Glutamatergic neuron (in vitro differentiated cells): ENCODE data around the gene ACTN1. TPM values are rescaled to one million over a fixed set of nuclear protein-coding genes. Genes with fewer than 3 reads are reported as not detected.

Experiments used
- DNase-seq: peaks from one replicate; pipeline ENCODE4 v3.0.0; 2022
- H3K27ac Mint-ChIP-seq: one replicate; pipeline ENCODE4 v1.8.0; 2020; ENCODE audit warnings: mild to moderate bottlenecking, mixed read lengths, inconsistent platforms; ENCODE audit not compliant: unreplicated experiment
- H3K27me3 Mint-ChIP-seq: one replicate; pipeline ENCODE4 v1.8.0; 2020; ENCODE audit warnings: mild to moderate bottlenecking, moderate library complexity, mixed read lengths, inconsistent platforms; ENCODE audit not compliant: unreplicated experiment
- H3K36me3 Mint-ChIP-seq: one replicate; pipeline ENCODE4 v1.8.0; 2020; ENCODE audit warnings: mild to moderate bottlenecking, mixed read lengths, inconsistent platforms; ENCODE audit not compliant: unreplicated experiment
- H3K4me1 Mint-ChIP-seq: one replicate; pipeline ENCODE4 v1.8.0; 2020; ENCODE audit warnings: mild to moderate bottlenecking, low read depth, mixed read lengths, inconsistent platforms; ENCODE audit not compliant: unreplicated experiment
- H3K4me3 Mint-ChIP-seq: one replicate; pipeline ENCODE4 v1.8.0; 2020; ENCODE audit warnings: mild to moderate bottlenecking, mixed read lengths, inconsistent platforms; ENCODE audit not compliant: unreplicated experiment
- H3K9me3 Mint-ChIP-seq: one replicate; pipeline ENCODE4 v1.8.0; 2020; ENCODE audit warnings: mild to moderate bottlenecking, moderate library complexity, mixed read lengths, inconsistent platforms; ENCODE audit not compliant: unreplicated experiment
- total RNA-seq: library from RNA; stranded (reverse); fragmentation: NEBNext Ultra II Directional; extraction: Animal tissue kit (Norgen Biotek cat#: 25700); gene quantifications from one replicate; pipeline ENCODE4 v1.2.1, GENCODE V29; 2021; ENCODE audit not compliant: unreplicated experiment
- TF ChIP-seq, protein P1 (sequence below): fragments of 200-600 bp; sonication (generic); IDR thresholded peaks from one replicate; pipeline ENCODE4 v1.5.0; 2021; ENCODE audit not compliant: partially characterized antibody, unreplicated experiment

Gene ACTN1
- total RNA-seq, 1 donor from 2014 or later = 48.1 TPM

DNA sequence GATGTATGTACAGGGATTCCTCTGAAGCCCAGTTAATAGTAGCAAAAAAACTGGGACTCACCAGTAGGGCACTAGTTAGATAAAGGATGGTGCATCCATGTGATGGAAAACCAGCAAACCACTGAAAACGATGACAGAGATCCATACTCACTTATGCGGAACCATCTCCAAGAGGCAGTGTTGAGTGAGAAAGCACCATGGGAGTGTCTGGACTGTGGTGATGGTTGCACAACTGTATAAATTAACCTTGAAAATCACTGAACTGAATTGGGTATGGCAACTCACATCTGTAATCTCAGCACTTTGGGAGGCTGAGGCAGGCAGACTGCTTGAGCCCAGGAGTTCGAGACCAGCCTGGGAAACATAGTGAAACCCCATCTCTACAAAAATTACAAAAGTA lies 132.6 kb downstream of the ACTN1 start:
- Mint-ChIP-seq H3K27ac (no peak overlapping the region), H3K4me1 (no peaks in the 10 kb centered on the region), H3K36me3 (no peaks in the 10 kb centered on the region), H3K9me3 (no peaks in the 10 kb centered on the region), H3K27me3 (no peaks in the 10 kb centered on the region), H3K4me3 (no peak overlapping the region)
- DNase-seq = no peak
- TF ChIP-seq, protein P1, sequence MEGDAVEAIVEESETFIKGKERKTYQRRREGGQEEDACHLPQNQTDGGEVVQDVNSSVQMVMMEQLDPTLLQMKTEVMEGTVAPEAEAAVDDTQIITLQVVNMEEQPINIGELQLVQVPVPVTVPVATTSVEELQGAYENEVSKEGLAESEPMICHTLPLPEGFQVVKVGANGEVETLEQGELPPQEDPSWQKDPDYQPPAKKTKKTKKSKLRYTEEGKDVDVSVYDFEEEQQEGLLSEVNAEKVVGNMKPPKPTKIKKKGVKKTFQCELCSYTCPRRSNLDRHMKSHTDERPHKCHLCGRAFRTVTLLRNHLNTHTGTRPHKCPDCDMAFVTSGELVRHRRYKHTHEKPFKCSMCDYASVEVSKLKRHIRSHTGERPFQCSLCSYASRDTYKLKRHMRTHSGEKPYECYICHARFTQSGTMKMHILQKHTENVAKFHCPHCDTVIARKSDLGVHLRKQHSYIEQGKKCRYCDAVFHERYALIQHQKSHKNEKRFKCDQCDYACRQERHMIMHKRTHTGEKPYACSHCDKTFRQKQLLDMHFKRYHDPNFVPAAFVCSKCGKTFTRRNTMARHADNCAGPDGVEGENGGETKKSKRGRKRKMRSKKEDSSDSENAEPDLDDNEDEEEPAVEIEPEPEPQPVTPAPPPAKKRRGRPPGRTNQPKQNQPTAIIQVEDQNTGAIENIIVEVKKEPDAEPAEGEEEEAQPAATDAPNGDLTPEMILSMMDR = no peak

DNA sequence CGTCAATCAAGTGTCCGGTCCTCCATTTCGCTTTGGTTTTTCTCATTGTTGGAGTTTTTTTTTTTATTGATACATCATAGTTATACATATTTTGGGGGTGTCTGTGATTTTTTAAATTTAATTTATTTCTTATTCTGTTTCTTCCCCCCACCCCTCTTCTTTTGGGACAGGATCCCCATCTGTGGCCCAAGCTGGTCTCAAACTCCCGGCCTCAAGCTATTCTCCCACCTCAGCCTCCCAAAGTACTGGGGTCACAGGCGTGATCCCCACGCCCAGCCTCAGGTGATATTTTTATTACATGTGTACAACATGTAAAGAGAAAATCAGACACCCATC lies 134.9 kb downstream of the ACTN1 start:
- peak overlapping the region; percentile 84 for H3K4me3 Mint-ChIP-seq
- H3K27ac Mint-ChIP-seq = no peak overlapping the region
- no peaks in the 10 kb centered on the region for H3K4me1 Mint-ChIP-seq
- H3K9me3 Mint-ChIP-seq = no peaks in the 10 kb centered on the region
- no peaks in the 10 kb centered on the region for H3K36me3 Mint-ChIP-seq
- no peaks in the 10 kb centered on the region for H3K27me3 Mint-ChIP-seq
- no peak for DNase-seq
- TF ChIP-seq, protein P1 = peak; percentile 15

DNA sequence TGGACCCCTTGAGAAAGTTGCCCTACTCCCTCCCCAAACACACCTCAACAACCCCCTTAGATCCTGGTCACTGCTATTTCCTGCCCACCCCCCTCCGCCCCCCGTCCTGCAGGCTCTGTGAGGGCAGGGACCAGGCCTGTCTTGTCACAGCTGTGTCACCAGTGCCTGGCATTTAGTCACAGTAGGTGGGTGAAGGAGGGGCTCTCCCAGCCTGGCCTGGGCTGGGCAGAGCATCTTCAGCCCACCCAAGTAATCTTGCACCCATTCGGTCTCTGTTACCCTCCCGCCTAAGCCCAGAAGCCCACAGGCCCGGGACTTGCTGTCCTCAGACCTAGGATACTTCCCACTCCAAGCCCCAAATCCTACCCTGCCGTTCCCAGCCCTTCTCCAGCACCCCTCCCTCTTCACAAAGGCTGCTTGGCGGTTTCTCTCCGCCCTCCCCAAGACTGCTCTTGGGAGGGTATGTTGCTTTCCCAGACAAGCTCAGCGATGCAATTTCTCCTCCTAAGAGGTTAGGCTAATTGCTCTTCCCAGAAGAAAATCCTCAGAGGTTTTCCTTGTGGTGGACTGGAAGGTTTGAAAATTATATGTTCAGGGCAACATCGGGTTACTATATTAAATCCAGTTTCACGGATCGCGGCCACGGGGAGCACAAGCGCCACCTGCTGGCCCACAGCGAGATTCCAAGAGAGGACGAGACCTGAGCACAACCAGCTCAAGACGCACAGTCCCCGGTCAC lies 135.5 kb downstream of the ACTN1 start:
- Mint-ChIP-seq H3K9me3 (no peaks in the 10 kb centered on the region), H3K36me3 (no peaks in the 10 kb centered on the region), H3K27ac (no peak overlapping the region), H3K4me3 (peak overlapping the region; percentile 84), H3K4me1 (no peaks in the 10 kb centered on the region), H3K27me3 (no peaks in the 10 kb centered on the region)
- peak; percentile 85 for DNase-seq
- TF ChIP-seq, protein P1 = peak; percentile 90

DNA sequence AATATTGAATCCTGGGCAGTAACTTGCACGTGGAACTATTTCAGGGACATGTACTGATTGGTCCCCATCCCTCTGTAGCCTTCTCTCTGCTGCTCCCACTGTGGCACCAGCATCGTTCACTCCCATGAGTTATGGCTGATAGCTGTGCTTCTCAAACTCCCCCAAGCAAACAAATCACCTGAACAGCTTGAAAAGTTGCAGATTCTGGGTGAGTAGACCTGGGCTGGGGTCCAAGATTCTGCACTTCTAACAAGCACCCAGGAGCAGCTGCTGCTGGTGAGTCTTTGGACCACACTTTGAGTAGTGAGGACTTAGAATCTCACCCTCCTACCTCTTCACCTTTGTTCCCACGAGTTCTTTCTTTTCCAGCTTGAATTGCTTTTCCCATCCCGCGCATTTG lies 136.8 kb downstream of the ACTN1 start:
- Mint-ChIP-seq H3K4me1 (no peaks in the 10 kb centered on the region), H3K27ac (no peak overlapping the region), H3K27me3 (no peaks in the 10 kb centered on the region), H3K9me3 (peaks cover 2% of the 10 kb centered on the region), H3K4me3 (no peak overlapping the region), H3K36me3 (no peaks in the 10 kb centered on the region)
- TF ChIP-seq, protein P1 = no peak
- DNase-seq = no peak

DNA sequence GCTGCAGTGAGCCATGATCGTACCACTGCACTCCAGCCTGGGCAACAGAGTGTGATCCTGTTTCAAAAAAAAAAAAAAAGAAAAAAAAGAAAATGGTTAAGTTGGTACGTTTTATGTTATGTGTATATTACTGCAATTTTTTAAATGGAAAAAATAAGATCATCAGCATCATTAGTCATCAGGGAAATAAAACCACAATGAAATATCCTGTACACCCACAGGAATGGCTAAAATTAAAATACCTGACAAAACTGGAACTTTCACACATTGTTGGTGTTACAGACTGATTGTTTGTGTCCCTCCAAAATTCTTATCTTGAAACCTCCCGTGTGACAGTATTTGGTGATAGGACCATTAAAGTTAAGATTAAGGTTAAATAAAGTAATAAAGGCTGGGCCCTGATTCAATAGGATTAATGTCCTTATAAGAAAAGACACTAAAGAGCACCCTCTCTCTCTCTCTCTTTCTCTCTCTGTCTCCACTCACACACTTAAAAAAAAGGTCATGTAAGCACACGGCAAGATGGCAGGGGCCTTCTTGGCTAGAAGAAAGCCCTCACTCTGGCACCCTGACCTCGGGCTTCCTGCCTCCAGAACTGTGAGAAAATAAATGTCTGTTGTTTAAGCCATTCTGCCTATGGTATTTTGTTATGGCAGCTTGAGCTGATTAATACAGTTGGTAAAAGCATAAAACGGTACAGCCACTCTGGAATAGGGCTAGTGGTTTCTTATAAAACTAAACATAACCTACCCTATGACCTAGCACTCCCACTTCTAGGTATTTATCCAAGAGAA lies 137.9 kb downstream of the ACTN1 start:
- Mint-ChIP-seq H3K9me3 (peaks cover 12% of the 10 kb centered on the region), H3K36me3 (peaks cover 6% of the 10 kb centered on the region), H3K4me3 (no peak overlapping the region), H3K27ac (no peak overlapping the region), H3K4me1 (no peaks in the 10 kb centered on the region), H3K27me3 (peaks cover 1% of the 10 kb centered on the region)
- TF ChIP-seq, protein P1 = no peak
- DNase-seq = no peak
